Esophagus mucosa (tissue), 1 donor: Measurements from ENCODE around the gene ZC3H12C. TPM values are rescaled to one million over a fixed set of nuclear protein-coding genes. Genes with fewer than 3 reads are reported as not detected.
"Not testable (repeated sequence)": the region's sequence is repeated elsewhere in the genome, so short reads cannot be mapped to it uniquely, and the experiment has no call there.

ENCODE experiments used
- ATAC-seq: fragments of 200-7000 bp; cut with Tn5 transposase; one replicate; pipeline ENCODE4 v1.9.1; 2020
- total RNA-seq: library from RNA; stranded (reverse); gene quantifications from one replicate; pipeline ENCODE4 v1.2.4, GENCODE V29; 2023
- donor health status: DM: yes; HTN: yes; CAD: no.

Gene ZC3H12C
- total RNA-seq, 1 donor from 2014 or later, result 4.6 TPM

GRCh38 chr11:110185599-110185998 is 92.4 kb downstream of the ZC3H12C start:
- no peak for ATAC-seq

GRCh38 chr11:110186456-110186855 is 93.3 kb downstream of the ZC3H12C start:
- no peak for ATAC-seq

- no peak for ATAC-seq
These were observed 93.7 kb downstream of the ZC3H12C start for GRCh38 chr11:110186867-110187266.

- no peak for ATAC-seq
These were observed 94.5 kb downstream of the ZC3H12C start for GRCh38 chr11:110187731-110188130.

GRCh38 chr11:110190885-110191284 is 97.7 kb downstream of the ZC3H12C start:
- no peak for ATAC-seq

GRCh38 chr11:110192604-110193282 is 99.6 kb downstream of the ZC3H12C start:
- not testable (repeated sequence) for ATAC-seq

- peak; percentile 19 for ATAC-seq
These were observed 101.1 kb downstream of the ZC3H12C start for GRCh38 chr11:110194211-110194766.

GRCh38 chr11:110196241-110196754 is 103.1 kb downstream of the ZC3H12C start:
- ATAC-seq, result peak; percentile 82

GRCh38 chr11:110196884-110197420 is 103.8 kb downstream of the ZC3H12C start:
- no peak for ATAC-seq

GRCh38 chr11:110198031-110198729 is 105.0 kb downstream of the ZC3H12C start:
- ATAC-seq, result no peak

GRCh38 chr11:110199184-110199981 is 106.2 kb downstream of the ZC3H12C start:
- ATAC-seq, result peak; percentile 77

- ATAC-seq, result peak; percentile 66
These were observed 107.0 kb downstream of the ZC3H12C start for GRCh38 chr11:110200241-110200640.

GRCh38 chr11:110200836-110201235 is 107.6 kb downstream of the ZC3H12C start:
- ATAC-seq, result no peak

GRCh38 chr11:110207123-110207522 is 113.9 kb downstream of the ZC3H12C start:
- ATAC-seq, result no peak

GRCh38 chr11:110208678-110209312 is 115.6 kb downstream of the ZC3H12C start:
- not testable (repeated sequence) for ATAC-seq

GRCh38 chr11:110209313-110209694 is 116.1 kb downstream of the ZC3H12C start:
- ATAC-seq, result not testable (repeated sequence)

- no peak for ATAC-seq
These were observed 124.2 kb downstream of the ZC3H12C start for GRCh38 chr11:110217223-110217877.

- ATAC-seq, result no peak
These were observed 124.7 kb downstream of the ZC3H12C start for GRCh38 chr11:110217936-110218335.

GRCh38 chr11:110219006-110219785 is 126.0 kb downstream of the ZC3H12C start:
- ATAC-seq, result no peak
